Measurements from ENCODE around the gene STRN3.

DNA sequence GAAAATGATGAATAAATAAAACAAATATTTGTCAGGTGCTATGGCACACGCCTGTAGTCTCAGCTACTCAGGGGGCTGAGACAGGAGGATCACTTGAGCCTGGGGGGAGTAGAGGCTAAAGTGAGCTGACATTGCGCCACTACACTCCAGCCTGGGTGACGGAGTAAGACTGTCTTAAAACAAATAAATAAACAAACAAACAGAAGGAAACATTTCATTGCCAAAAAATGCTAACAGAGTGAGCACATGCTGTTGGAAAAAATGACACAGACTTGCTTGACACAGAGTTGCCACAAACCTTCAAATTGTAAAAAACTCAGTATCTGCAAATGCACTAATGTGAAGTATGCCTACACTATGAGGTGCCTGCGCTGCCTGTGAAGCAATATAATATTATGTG lies 51.6 kb downstream of the STRN3 start:
- TF ChIP-seq, protein P1, sequence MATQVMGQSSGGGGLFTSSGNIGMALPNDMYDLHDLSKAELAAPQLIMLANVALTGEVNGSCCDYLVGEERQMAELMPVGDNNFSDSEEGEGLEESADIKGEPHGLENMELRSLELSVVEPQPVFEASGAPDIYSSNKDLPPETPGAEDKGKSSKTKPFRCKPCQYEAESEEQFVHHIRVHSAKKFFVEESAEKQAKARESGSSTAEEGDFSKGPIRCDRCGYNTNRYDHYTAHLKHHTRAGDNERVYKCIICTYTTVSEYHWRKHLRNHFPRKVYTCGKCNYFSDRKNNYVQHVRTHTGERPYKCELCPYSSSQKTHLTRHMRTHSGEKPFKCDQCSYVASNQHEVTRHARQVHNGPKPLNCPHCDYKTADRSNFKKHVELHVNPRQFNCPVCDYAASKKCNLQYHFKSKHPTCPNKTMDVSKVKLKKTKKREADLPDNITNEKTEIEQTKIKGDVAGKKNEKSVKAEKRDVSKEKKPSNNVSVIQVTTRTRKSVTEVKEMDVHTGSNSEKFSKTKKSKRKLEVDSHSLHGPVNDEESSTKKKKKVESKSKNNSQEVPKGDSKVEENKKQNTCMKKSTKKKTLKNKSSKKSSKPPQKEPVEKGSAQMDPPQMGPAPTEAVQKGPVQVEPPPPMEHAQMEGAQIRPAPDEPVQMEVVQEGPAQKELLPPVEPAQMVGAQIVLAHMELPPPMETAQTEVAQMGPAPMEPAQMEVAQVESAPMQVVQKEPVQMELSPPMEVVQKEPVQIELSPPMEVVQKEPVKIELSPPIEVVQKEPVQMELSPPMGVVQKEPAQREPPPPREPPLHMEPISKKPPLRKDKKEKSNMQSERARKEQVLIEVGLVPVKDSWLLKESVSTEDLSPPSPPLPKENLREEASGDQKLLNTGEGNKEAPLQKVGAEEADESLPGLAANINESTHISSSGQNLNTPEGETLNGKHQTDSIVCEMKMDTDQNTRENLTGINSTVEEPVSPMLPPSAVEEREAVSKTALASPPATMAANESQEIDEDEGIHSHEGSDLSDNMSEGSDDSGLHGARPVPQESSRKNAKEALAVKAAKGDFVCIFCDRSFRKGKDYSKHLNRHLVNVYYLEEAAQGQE (IDR thresholded peaks at IDR 0.05) = no peak
- TF ChIP-seq, protein P2, sequence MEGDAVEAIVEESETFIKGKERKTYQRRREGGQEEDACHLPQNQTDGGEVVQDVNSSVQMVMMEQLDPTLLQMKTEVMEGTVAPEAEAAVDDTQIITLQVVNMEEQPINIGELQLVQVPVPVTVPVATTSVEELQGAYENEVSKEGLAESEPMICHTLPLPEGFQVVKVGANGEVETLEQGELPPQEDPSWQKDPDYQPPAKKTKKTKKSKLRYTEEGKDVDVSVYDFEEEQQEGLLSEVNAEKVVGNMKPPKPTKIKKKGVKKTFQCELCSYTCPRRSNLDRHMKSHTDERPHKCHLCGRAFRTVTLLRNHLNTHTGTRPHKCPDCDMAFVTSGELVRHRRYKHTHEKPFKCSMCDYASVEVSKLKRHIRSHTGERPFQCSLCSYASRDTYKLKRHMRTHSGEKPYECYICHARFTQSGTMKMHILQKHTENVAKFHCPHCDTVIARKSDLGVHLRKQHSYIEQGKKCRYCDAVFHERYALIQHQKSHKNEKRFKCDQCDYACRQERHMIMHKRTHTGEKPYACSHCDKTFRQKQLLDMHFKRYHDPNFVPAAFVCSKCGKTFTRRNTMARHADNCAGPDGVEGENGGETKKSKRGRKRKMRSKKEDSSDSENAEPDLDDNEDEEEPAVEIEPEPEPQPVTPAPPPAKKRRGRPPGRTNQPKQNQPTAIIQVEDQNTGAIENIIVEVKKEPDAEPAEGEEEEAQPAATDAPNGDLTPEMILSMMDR (IDR thresholded peaks at IDR 0.05; ENCODE audit: low read depth, low read length, missing input control) = no peak
- TF ChIP-seq, protein P3, sequence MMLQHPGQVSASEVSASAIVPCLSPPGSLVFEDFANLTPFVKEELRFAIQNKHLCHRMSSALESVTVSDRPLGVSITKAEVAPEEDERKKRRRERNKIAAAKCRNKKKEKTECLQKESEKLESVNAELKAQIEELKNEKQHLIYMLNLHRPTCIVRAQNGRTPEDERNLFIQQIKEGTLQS (IDR thresholded peaks at IDR 0.05) = no peak

All from liver (tissue), 3 donors.